HG03575 (cell line): Measurements from ENCODE around the gene CLTB.

ENCODE experiments used
- ATAC-seq: cut with Tn5 transposase; IDR thresholded peaks from one replicate; pipeline ENCODE4 v1.9.1; 2021; ENCODE audit not compliant: unreplicated experiment, insufficient number of reproducible peaks, low FRiP score; ENCODE audit errors: extremely low read depth

Gene CLTB

DNA sequence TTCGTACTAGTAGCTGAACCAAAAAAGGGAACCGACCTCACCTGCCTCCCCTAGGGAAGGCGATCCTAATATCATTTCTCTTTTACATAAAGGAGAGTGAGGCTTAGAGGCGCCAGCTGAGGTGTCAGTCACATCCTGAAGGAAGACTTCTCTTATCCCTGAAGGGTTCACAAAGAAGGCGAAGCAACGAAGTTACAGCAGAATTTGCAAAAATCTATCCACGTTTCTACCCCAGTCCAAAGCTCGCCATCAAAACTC is 54.2 kb downstream of the CLTB start:
- no peak for ATAC-seq

DNA sequence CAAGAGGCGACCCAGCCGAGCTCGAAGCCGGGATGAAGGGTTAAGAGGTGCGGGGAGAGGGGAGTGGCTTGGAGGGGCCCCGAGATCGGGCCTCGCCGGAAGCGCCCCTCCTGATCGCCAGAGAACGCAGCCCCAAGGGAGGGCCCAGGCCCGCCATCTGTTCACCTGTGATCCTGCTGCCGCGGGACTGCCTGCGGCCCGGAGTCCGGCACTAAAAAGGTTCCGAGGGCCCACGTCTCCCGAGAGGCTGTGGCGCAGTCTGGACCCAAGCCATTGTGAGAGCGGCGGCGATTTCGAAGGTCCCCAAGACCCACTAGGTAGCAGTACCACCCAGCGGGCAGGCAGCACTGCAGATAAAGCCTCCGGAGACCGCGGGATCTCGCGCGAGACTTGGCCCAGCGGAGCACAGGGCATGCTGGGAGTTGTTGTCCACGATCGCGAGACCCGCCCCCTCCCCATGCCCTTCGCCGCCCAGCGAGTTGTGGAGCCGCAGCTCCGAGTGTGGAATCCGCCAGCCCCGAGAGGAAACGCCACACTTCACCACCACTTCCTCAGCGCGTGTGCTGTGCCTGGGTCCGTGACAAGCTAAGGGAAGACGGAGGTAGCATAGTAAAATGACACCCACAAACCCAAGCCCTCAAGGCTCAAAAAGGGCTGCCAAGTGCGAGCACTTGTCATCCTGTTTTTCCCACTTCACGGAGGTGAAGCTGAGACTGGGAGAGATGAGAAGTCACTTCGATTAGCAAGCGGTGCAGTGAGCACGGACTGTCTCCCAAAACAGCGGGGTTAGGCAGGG is 54.7 kb downstream of the CLTB start, which contains the start of gene KIAA1191:
TSS of gene KIAA1191 (minus strand) at position 328 of the 796 bp plus-strand sequence. CDS start 2,256 bp downstream, outside the sequence.
- ATAC-seq, result peak; percentile 78

DNA sequence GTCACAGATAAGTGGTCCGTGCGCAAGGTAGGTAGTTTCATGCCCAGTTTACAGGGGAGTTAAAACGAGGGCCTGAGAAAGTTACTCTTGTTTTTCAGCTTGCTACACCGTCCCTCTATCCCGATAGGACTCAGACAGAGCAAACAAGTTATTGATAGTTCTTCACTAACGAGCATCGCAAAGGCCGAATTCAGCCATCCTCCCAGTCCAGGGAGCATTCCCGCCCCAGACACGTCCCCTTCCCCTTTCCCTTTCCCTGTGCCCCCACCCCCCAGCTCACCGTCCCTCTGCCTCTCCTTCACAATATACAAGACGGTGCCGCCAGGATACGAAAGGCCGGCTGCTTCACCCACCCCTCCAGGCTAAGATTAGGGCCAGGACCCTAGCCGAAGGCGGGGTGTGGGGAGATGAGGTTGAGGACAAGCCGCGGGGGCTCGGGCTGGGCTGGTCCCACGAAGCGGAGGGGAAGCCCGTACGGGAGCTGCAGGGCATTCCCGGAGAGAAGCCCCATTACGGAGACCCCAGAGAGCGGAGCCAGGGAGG is 55.4 kb downstream of the CLTB start:
- no peak for ATAC-seq

DNA sequence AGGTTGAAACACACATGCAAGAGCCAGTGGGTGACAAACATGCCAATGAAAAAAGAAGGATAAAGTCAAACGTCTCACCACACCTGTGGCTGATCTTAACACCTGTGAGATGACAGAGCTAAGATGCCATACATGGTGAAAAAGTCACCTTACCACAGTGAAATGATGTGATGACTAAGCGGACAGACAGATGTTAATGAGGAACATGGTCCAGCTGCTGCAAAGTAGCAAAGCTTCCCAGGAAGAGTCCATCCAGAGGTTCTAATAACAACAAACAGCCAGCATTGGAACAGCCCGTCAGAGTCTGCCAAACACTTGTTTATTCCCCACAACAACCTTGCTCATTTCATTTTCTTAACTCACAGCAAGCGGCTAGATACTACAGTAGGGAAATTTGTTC is 56.7 kb downstream of the CLTB start:
- no peak for ATAC-seq

DNA sequence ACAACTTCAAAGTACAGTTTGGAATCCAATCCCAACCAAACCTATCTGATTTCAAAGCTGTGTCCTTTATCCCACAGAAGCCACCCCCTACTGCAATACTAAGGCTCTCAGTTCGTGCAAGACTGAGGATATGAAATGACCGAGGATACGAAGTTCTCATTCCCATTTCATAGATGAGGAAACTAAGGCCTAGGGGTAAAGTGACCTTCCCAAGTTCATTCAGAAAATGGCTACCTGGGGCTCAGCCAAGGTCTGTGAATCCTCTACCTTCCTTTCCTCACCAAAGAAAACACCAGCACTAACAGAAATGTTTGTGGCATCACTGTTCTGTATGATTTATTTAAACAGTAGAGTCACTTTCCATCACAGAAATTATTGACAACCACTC is 60.2 kb downstream of the CLTB start:
- no peak for ATAC-seq

DNA sequence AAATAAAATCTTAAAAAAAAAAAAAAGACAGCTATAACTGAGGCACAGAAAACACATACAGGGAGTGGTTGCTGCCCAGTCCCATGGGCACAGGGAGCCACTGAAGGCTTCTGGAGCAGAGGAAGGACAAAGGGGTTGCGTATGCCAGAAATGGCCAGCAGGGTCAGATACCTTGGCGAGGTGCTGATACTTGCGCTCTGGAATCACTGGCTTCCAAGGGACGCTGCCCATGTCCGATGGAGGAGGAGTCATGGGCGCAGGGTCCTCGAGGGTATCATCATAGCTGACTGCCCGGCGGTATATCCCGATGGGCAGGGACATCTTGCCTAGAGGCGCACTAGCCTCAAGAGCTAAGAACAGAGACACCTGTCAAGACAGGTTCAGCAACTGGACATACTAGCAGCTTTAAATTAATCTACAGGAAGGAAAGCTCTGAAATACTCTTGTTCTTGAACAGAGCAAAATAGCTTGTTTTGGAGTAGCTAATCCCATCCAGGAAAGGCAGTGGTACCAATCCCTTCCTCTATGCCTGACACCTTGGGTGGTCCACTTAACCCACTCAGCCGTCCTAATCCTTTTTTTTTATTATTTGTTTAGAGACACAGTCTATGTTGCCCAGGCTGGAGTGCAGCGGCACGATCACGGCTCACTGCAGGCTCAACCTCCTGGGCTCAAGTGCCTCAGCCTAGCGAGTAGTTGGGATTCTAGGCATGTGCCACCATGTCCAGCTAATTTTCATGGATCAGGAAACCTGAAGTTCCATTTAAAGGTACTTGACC is 60.8 kb downstream of the CLTB start:
- no peak for ATAC-seq

DNA sequence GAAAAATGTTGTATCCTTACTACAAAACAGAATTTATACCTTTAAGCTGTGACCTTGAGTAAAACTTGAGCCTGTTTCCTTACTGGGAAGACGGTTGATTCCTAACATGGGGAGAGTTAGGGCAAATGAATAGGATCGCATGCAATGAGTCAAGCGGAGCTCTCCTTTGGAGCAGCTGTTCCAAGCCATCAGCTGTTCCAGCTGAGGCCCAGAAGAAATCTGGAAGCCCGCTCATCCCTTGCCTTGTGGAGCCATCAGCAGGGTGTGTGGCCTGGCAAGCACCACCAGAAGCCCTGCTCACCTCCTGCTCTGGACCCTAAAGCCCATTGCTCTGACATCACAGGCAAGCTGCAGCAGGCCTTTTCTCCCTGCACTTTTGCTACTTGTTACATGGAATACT is 62.8 kb downstream of the CLTB start:
- ATAC-seq, result no peak

DNA sequence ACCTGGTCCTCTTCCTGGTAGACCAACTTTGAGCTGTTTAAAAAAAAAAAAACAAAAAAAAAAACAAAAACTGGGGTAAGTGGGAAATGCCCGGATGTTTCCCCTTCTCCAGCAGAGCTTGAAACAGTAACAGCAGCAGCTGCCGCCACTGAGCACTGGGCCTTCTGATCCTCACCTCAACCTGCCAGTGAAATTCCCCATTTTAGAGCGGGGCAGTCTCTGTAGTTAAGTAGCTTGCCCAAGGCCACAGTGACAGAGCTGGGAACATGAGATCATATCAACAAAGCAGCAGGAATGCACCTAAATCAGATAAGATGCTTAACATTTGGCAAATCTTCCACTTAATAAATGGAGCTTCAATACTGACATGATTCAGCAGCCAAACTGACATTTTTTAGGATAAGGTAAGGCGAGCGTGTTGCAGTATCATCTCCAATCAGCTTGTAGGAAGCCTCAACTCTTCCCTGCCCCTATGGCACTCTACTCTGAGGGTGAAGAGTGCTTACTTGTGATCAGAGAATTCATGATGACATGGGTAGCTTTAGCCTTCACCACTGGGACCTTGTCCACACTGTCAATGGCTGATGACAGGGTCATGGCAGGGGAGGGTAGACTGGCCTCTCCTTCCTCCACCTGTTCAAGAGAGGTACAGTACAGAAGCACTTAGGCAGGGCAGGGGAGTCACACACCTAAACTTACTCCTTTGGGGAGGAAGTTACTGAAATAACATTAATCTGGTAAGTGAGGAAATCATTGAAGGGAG is 64.0 kb downstream of the CLTB start:
- ATAC-seq, result no peak

DNA sequence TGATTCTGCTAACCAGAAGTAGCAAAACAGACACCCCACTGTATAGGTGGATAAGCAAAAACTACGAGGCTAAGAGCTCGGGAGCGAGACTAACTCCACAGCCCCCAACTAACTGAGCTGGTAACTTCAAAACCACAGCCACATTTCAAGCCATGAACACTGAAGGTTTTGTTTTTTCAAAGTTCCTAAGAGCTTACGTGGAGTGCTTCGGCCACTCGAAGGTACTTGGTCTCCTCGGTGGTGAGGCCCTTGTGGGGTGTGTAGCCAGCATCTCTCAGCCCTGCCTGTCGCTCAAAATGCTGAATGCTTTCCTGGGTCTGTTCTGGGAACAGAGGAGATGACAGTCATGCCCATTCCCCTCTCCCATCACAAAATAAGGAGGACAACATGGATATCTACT is 65.9 kb downstream of the CLTB start:
- no peak for ATAC-seq

DNA sequence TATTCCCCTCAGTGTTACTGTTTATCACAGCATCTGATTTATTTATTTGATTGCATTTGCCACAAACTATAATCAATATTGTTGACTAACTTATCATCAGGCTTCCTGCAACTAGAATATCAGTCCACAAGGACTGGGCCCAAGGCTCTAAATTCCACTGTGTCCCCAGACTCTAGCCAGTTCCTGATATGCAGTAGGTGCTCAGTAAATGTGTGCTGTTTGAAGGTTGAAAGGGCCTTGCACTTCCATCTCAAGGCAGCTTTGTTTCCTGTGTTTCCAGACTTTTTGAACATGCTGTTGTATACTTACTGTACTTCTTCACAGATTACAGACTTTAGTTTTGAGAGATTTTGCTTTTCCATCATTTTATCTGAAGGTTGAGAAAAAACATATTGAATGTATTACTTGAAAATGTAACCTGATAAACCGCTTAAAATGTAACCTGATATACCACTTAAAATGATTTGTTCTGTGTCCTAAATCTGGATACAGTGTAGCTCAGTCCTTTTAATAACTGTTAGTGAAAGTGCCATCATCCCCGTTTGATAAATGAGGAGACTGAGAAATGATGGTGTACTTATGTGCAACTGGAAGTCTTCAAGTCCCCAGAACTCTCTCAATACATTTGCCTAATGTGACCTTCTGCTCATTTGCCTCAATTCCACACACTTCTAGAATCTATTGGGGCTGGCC is 73.4 kb downstream of the CLTB start:
- ATAC-seq, result no peak
